Choroid plexus epithelial cell (primary cell): ENCODE measurements around the gene STARD13.

ENCODE experiments used
- DNase-seq: peaks from one replicate; pipeline ENCODE4 v3.0.0-alpha.2; 2010; ENCODE audit warnings: low read depth
- H3K4me3 ChIP-seq: 2 replicates; pipeline ENCODE4 v1.5.1; 2011; ENCODE audit warnings: low read depth, mild to moderate bottlenecking, control low read depth, low read length, moderate library complexity
- TF ChIP-seq, protein P1 (sequence below): conservative IDR thresholded peaks from 2 replicates; pipeline ENCODE4 v1.5.1; 2011; ENCODE audit warnings: low read depth, mild to moderate bottlenecking, control low read depth, inconsistent platforms, low read length, moderate library complexity

STARD13 gene

DNA sequence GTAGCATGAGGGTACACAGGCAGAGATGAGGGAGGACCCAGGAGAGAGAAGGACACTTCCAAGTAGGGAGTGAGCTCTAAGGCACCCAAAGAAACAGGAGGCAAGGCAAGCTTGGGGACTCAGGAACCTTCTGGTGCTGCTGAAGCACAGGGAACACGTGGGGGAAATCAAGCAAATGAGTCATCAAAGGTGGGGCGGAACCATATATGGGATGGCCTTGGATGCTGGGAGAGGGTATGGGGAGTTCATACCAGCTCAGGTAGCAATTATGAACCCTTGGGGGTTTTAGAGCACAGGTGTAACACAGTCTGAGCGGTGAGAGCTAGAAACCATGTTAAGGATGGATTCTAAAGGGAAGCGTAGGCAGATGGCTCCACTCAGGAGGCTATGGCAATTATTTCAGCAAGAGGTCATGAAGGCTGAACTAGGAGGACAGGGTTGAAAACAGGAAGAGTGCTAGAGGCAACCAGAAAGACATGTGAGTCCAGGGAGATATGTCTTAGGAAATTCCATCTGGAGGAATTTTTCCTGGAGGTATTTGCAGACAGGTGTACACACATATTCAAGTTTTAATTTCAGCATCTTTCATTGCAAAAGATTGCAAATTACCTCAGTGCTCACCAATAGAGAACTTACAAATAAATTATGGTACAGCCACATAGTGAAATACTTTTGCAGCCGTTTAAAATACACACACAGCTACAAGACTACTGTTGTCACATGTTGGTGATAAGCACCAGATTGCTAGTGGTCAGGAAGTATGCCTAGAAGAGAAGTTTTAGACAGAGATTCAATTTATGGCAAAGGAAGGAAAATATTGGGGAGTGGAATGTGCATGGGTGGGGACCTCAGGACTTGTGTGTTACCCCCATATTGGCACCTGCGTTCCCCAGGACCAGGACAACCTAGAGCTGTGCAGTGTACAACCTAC, 77.0 kb downstream of the STARD13 start:
- H3K4me3 ChIP-seq, result no peak overlapping the region
- TF ChIP-seq, protein P1, sequence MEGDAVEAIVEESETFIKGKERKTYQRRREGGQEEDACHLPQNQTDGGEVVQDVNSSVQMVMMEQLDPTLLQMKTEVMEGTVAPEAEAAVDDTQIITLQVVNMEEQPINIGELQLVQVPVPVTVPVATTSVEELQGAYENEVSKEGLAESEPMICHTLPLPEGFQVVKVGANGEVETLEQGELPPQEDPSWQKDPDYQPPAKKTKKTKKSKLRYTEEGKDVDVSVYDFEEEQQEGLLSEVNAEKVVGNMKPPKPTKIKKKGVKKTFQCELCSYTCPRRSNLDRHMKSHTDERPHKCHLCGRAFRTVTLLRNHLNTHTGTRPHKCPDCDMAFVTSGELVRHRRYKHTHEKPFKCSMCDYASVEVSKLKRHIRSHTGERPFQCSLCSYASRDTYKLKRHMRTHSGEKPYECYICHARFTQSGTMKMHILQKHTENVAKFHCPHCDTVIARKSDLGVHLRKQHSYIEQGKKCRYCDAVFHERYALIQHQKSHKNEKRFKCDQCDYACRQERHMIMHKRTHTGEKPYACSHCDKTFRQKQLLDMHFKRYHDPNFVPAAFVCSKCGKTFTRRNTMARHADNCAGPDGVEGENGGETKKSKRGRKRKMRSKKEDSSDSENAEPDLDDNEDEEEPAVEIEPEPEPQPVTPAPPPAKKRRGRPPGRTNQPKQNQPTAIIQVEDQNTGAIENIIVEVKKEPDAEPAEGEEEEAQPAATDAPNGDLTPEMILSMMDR, result no peak
- DNase-seq, result no peak

- TF ChIP-seq, protein P1, result no peak
- peak; percentile 94 for DNase-seq
- no peak overlapping the region for H3K4me3 ChIP-seq
Observed at GRCh38 chr13:33207615-33207961, 78.0 kb downstream of the STARD13 start.

GRCh38 chr13:33206945-33207614, 78.5 kb downstream of the STARD13 start:
- TF ChIP-seq, protein P1, result no peak
- no peak overlapping the region for H3K4me3 ChIP-seq
- no peak for DNase-seq

- no peak for DNase-seq
- H3K4me3 ChIP-seq, result no peak overlapping the region
- TF ChIP-seq, protein P1, result no peak
Observed at GRCh38 chr13:33206425-33206824, 79.1 kb downstream of the STARD13 start.

DNA sequence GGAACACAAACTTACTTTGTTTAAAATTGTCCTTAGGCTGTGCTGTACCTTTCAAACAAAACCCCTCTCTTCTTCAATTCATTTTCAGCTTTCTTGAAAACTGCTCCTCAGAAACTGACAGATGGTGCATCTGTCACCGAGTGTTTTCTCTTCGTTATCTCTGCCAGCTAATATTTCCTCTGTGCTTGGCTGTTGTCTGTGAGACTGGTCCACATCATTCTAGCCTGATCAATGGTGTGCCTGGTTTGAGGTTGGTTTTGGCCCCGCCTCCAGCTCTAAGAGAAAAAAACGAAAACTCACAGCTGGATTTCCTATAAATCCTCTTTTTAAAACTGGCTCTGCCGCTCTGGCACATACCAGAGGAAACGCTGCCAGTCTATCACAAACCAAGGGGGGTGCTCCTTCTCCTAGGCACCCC, 79.7 kb downstream of the STARD13 start:
- peak; percentile 82 for DNase-seq
- TF ChIP-seq, protein P1, result no peak
- H3K4me3 ChIP-seq, result peak overlapping the region; percentile 57

- H3K4me3 ChIP-seq, result peak overlapping the region; percentile 57
- no peak for DNase-seq
- TF ChIP-seq, protein P1, result no peak
Observed at GRCh38 chr13:33205224-33205623, 80.3 kb downstream of the STARD13 start.
